SK-N-SH treated with all-trans-retinoic acid at 6 μM for 48 hours (cell line): ENCODE data around the gene PKDCC.

ENCODE experiments used
- ARNTL ChIP-seq: fragments of 450-650 bp; formaldehyde crosslinking; IDR thresholded peaks from 2 replicates; pipeline ENCODE4 v1.5.0; 2020; ENCODE audit warnings: low read depth, mild to moderate bottlenecking, moderate library complexity, borderline replicate concordance
- CSRNP3 ChIP-seq: fragments of 250-450 bp; sonication (Bioruptor Pico); IDR thresholded peaks from 2 replicates; pipeline ENCODE4 v1.5.1; 2021; ENCODE audit warnings: mild to moderate bottlenecking, moderate library complexity
- ISL1 ChIP-seq: fragments of 250-450 bp; sonication (Bioruptor Pico); IDR thresholded peaks from 2 replicates; pipeline ENCODE4 v2.1.2; 2022; ENCODE audit warnings: mild to moderate bottlenecking, moderate library complexity
- PATZ1 ChIP-seq: fragments of 250-450 bp; sonication (Bioruptor Pico); IDR thresholded peaks from 2 replicates; pipeline ENCODE4 v1.8.0; 2020; ENCODE audit warnings: mild to moderate bottlenecking, moderate library complexity, borderline replicate concordance
- ZFP3 ChIP-seq: fragments of 250-450 bp; sonication (Bioruptor Pico); IDR thresholded peaks from 2 replicates; pipeline ENCODE4 v1.5.0; 2020; ENCODE audit warnings: mild to moderate bottlenecking, moderate library complexity
- ZFP30 ChIP-seq: fragments of 450-650 bp; formaldehyde crosslinking; IDR thresholded peaks from 2 replicates; pipeline ENCODE4 v1.5.0; 2022; ENCODE audit warnings: mild to moderate bottlenecking, moderate library complexity
- ZNF565 ChIP-seq: fragments of 450-650 bp; formaldehyde crosslinking; conservative IDR thresholded peaks from 2 replicates; pipeline ENCODE4 v1.5.0; 2020; ENCODE audit warnings: low read depth, mild to moderate bottlenecking, moderate library complexity
- ZNF70 ChIP-seq: fragments of 450-650 bp; formaldehyde crosslinking; IDR thresholded peaks from 2 replicates; pipeline ENCODE4 v1.5.0; 2020; ENCODE audit warnings: mild to moderate bottlenecking, moderate library complexity

- TF ChIP-seq PATZ1 (CRISPR knock-in tag) (no peak), ZNF565 (CRISPR knock-in tag) (no peak), CSRNP3 (CRISPR knock-in tag) (no peak), ZFP30 (CRISPR knock-in tag) (no peak), ZFP3 (CRISPR knock-in tag) (no peak), ISL1 (no peak), ARNTL (CRISPR knock-in tag) (no peak), ZNF70 (CRISPR knock-in tag) (no peak)
These were observed 36.4 kb downstream of the PKDCC start for GRCh38 chr2:42084231-42084671.
